Caco-2 (cell line): ENCODE results near the gene TSPAN4. TPM values are rescaled to one million over a fixed set of nuclear protein-coding genes. Genes with fewer than 3 reads are reported as not detected.

Source experiments
- BruUV-seq: library from RNA; stranded (reverse); fragments of 400-500 nt; replicated peaks from 2 replicates; lab custom pipeline; 2021; lab: Mats Ljungman, UMichigan
- CTCF ChIA-PET: fragments of 300-600 bp; sonication (Branson Sonifier 250); formaldehyde crosslinking; loops from one replicate; lab custom pipeline; 2022; ENCODE audit warnings: antibody characterized with exemption; lab: Charles Lee
- POLR2A ChIA-PET: fragments of 300-600 bp; sonication (Branson Sonifier 250); formaldehyde crosslinking; loops from one replicate; lab custom pipeline; 2022; ENCODE audit warnings: antibody characterized with exemption; lab: Charles Lee
- DNase-seq, 2 experiments: peaks; one replicate each; pipeline versions ENCODE4 v3.0.0 to v3.0.0-alpha.2; 2020 to 2022
- H3K27me3 ChIP-seq: replicated peaks from 2 replicates; pipeline ENCODE4 v1.6.0; 2011; ENCODE audit warnings: low read length; ENCODE audit not compliant: control insufficient read depth, insufficient read depth
- H3K36me3 ChIP-seq: 2 replicates; pipeline ENCODE4 v1.5.1; 2011; ENCODE audit warnings: low read length; ENCODE audit not compliant: control insufficient read depth, insufficient read depth
- H3K4me1 ChIP-seq: fragments of 250-450 bp; sonication (Bioruptor Pico); 2 replicates; pipeline ENCODE4 v1.5.1; 2020; ENCODE audit warnings: mild to moderate bottlenecking
- H3K4me3 ChIP-seq: 2 replicates; pipeline ENCODE4 v1.5.1; 2011; ENCODE audit warnings: low read depth, mild to moderate bottlenecking, control low read depth, low read length
- H3K9me3 ChIP-seq: fragments of 250-450 bp; sonication (Bioruptor Pico); 2 replicates; pipeline ENCODE4 v1.5.1; 2020; ENCODE audit warnings: mild to moderate bottlenecking, moderate library complexity
- H3K27ac Mint-ChIP-seq: one replicate; pipeline ENCODE4 v1.8.0; 2022; ENCODE audit warnings: mixed read lengths; ENCODE audit not compliant: unreplicated experiment
- H3K27me3 Mint-ChIP-seq: one replicate; pipeline ENCODE4 v1.8.0; 2022; ENCODE audit warnings: mixed read lengths; ENCODE audit not compliant: insufficient read depth, unreplicated experiment
- H3K36me3 Mint-ChIP-seq: one replicate; pipeline ENCODE4 v1.8.0; 2022; ENCODE audit warnings: mild to moderate bottlenecking, mixed read lengths; ENCODE audit not compliant: insufficient read depth, unreplicated experiment
- H3K4me1 Mint-ChIP-seq: one replicate; pipeline ENCODE4 v1.8.0; 2022; ENCODE audit warnings: low read depth, mixed read lengths; ENCODE audit not compliant: unreplicated experiment
- H3K4me3 Mint-ChIP-seq: one replicate; pipeline ENCODE4 v1.8.0; 2022; ENCODE audit warnings: mild to moderate bottlenecking, moderate library complexity, mixed read lengths; ENCODE audit not compliant: unreplicated experiment
- H3K9me3 Mint-ChIP-seq: one replicate; pipeline ENCODE4 v1.8.0; 2022; ENCODE audit warnings: mixed read lengths; ENCODE audit not compliant: unreplicated experiment
- CTCF ChIP-seq, 2 experiments: fragments of 200-600 bp in 1 of 2; IDR thresholded peaks; 1 replicate in 1 of 2; 2 replicates in 1 of 2; pipeline versions ENCODE4 v1.5.1 to v1.8.0; 2011 to 2022; ENCODE audit warnings: antibody characterized with exemption in 1 of 2, control low read depth in 1 of 2, inconsistent platforms in 1 of 2, low read depth in 1 of 2, low read length in 1 of 2, mild to moderate bottlenecking in 1 of 2, moderate library complexity in 1 of 2; ENCODE audit not compliant: insufficient read depth in 1 of 2, severe bottlenecking in 1 of 2, unreplicated experiment in 1 of 2
- intact Hi-C: fragments of 100-400 bp; cut with micrococcal nuclease; formaldehyde crosslinking; loops from one replicate; pipeline ENCODE4 v1.10.0; 2022; ENCODE audit not compliant: unreplicated experiment
- total RNA-seq: library from RNA; stranded (reverse); gene quantifications from 2 replicates; pipeline ENCODE4 v1.2.3, GENCODE V29; 2022

TSPAN4 gene
- total RNA-seq, 1 experiment from 2014 or later, result 95.9 TPM

GRCh38 chr11:884578-885070, 42.0 kb downstream of the TSPAN4 start:
- TF ChIP-seq CTCF (IDR thresholded peaks at IDR 0.05; ENCODE audit: insufficient read depth in 1 of 2, low read depth in 1 of 2, low read length in 1 of 2, severe bottlenecking in 1 of 2, unreplicated experiment in 1 of 2), result no peak

GRCh38 chr11:886568-886967, 43.9 kb downstream of the TSPAN4 start:
- intact Hi-C loops, result no loop called here

More at GRCh38 chr11:884578-885070, 42.0 kb downstream of the TSPAN4 start:
- no peaks in the 10 kb centered on the region for H3K4me1 Mint-ChIP-seq
- Histone ChIP-seq H3K4me3 (no peak overlapping the region), H3K4me1 (no peaks in the 10 kb centered on the region), H3K9me3 (no peaks in the 10 kb centered on the region), H3K36me3 (peaks cover 3% of the 10 kb centered on the region), H3K27me3 (no peaks in the 10 kb centered on the region)
- no peak overlapping the region for H3K4me3 Mint-ChIP-seq
- intact Hi-C loops, result no loop called here
- H3K9me3 Mint-ChIP-seq, result no peaks in the 10 kb centered on the region
- BruUV-seq, result no TSS peak
- no peaks in the 10 kb centered on the region for H3K27me3 Mint-ChIP-seq
- ChIA-PET CTCF (no interaction called here), POLR2A (interaction anchor here (0.5 kb wide), 1 partner anchor 66 kb away, joined by 3 read pairs; the partner anchor contains the start of gene PNPLA2)
- peaks cover 51% of the 10 kb centered on the region for H3K36me3 Mint-ChIP-seq
- H3K27ac Mint-ChIP-seq, result no peak overlapping the region
- no peak for DNase-seq

GRCh38 chr11:887589-887988, 44.9 kb downstream of the TSPAN4 start:
- no peak for TF ChIP-seq CTCF (IDR thresholded peaks at IDR 0.05; ENCODE audit: insufficient read depth in 1 of 2, low read depth in 1 of 2, low read length in 1 of 2, severe bottlenecking in 1 of 2, unreplicated experiment in 1 of 2)
- no TSS peak for BruUV-seq
- Histone ChIP-seq H3K4me1 (no peaks in the 10 kb centered on the region), H3K36me3 (peaks cover 3% of the 10 kb centered on the region), H3K4me3 (no peak overlapping the region), H3K27me3 (no peaks in the 10 kb centered on the region), H3K9me3 (no peaks in the 10 kb centered on the region)
- intact Hi-C loops, result no loop called here
- POLR2A ChIA-PET, result no interaction called here
- Mint-ChIP-seq H3K4me1 (no peaks in the 10 kb centered on the region), H3K4me3 (no peak overlapping the region), H3K27me3 (no peaks in the 10 kb centered on the region), H3K36me3 (peaks cover 38% of the 10 kb centered on the region), H3K9me3 (no peaks in the 10 kb centered on the region), H3K27ac (no peak overlapping the region)
- no peak for DNase-seq
- CTCF ChIA-PET, result no interaction called here

More at GRCh38 chr11:886568-886967, 43.9 kb downstream of the TSPAN4 start:
- Histone ChIP-seq H3K27me3 (no peaks in the 10 kb centered on the region), H3K9me3 (no peaks in the 10 kb centered on the region), H3K4me3 (no peak overlapping the region), H3K36me3 (peaks cover 3% of the 10 kb centered on the region), H3K4me1 (no peaks in the 10 kb centered on the region)
- ChIA-PET CTCF (interaction anchor here (0.7 kb wide), 1 partner anchor 526 kb away, joined by 3 read pairs; no protein-coding TSS in a partner anchor), POLR2A (no interaction called here)
- no peaks in the 10 kb centered on the region for H3K4me1 Mint-ChIP-seq
- H3K9me3 Mint-ChIP-seq, result no peaks in the 10 kb centered on the region
- DNase-seq, result no peak
- BruUV-seq, result no TSS peak
- no peak for TF ChIP-seq CTCF (IDR thresholded peaks at IDR 0.05; ENCODE audit: insufficient read depth in 1 of 2, low read depth in 1 of 2, low read length in 1 of 2, severe bottlenecking in 1 of 2, unreplicated experiment in 1 of 2)
- no peak overlapping the region for H3K4me3 Mint-ChIP-seq
- no peak overlapping the region for H3K27ac Mint-ChIP-seq
- H3K36me3 Mint-ChIP-seq, result peaks cover 48% of the 10 kb centered on the region
- H3K27me3 Mint-ChIP-seq, result no peaks in the 10 kb centered on the region
